LNCAP (cell line): ENCODE results near the gene TAOK2.

Source experiments
- TF ChIP-seq, protein P1 (sequence below): fragments of 450-650 bp; IDR thresholded peaks from 2 replicates; pipeline ENCODE4 v1.5.1; 2017; ENCODE audit warnings: mild to moderate bottlenecking

TAOK2 gene

DNA sequence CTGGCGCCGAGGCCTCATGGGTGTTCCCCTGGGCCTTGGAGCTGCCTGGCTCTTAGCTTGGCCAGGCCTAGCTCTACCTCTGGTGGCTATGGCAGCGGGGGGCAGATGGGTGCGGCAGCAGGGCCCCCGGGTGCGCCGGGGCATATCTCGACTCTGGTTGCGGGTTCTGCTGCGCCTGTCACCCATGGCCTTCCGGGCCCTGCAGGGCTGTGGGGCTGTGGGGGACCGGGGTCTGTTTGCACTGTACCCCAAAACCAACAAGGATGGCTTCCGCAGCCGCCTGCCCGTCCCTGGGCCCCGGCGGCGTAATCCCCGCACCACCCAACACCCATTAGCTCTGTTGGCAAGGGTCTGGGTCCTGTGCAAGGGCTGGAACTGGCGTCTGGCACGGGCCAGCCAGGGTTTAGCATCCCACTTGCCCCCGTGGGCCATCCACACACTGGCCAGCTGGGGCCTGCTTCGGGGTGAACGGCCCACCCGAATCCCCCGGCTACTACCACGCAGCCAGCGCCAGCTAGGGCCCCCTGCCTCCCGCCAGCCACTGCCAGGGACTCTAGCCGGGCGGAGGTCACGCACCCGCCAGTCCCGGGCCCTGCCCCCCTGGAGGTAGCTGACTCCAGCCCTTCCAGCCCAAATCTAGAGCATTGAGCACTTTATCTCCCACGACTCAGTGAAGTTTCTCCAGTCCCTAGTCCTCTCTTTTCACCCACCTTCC, 13.9 kb downstream of the TAOK2 start:
- TF ChIP-seq, protein P1, sequence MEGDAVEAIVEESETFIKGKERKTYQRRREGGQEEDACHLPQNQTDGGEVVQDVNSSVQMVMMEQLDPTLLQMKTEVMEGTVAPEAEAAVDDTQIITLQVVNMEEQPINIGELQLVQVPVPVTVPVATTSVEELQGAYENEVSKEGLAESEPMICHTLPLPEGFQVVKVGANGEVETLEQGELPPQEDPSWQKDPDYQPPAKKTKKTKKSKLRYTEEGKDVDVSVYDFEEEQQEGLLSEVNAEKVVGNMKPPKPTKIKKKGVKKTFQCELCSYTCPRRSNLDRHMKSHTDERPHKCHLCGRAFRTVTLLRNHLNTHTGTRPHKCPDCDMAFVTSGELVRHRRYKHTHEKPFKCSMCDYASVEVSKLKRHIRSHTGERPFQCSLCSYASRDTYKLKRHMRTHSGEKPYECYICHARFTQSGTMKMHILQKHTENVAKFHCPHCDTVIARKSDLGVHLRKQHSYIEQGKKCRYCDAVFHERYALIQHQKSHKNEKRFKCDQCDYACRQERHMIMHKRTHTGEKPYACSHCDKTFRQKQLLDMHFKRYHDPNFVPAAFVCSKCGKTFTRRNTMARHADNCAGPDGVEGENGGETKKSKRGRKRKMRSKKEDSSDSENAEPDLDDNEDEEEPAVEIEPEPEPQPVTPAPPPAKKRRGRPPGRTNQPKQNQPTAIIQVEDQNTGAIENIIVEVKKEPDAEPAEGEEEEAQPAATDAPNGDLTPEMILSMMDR, result no peak

DNA sequence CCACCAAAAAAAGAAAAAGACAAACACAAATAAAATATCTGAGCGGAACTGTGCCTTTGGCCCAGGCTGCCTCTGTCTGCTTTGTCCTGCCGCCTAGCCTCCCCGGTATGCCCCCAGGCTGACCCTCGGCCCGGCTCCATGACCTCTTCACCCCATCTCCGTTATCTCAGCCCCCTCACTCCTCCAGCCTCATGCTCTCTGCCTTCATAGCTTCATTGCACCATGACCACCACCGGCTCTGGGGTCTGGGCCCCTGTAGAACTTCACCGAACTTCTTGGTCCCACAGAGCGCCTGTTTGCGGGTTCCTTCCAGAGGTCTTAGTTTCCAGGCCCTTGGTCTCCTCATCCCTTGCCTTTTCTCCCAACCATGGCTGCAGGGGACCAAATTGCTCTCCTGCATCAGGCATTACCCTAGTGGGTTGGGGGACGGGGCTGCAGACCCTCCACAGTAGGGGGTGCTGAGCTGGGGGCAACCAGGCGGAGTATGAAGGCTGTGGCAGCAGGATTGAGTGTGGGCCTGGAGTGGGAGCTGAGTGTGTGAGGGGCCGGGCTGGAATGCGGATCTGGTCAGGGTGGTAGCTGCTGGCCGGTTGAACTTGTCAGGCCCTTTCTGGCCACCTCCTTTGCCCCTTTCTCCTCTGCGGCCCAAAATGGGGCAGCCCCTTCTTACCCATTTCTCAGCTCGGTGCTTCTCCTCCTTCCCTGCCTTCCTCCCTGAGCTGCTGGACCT, 14.8 kb downstream of the TAOK2 start:
- TF ChIP-seq, protein P1, result no peak

GRCh38 chr16:29989111-29989858, 15.6 kb downstream of the TAOK2 start:
- TF ChIP-seq, protein P1, result no peak

DNA sequence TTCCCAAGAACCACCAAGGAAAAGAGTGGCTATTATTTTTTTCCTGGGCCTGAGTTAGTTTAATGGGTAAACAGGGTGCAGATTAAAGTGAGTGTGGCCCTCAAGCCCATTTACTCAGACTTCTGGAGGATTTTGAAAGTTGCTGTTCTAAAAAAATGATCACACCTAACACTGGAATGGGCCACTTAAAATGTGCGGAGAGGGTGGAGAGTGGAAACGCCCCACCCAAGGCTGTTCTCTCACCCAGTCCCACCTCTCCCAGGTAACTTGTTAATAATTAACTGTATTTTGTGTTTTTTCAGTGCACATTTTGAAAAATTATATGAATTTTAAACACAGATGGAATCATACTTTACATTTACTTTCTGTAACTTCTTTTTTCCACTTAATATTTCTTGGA, 16.4 kb downstream of the TAOK2 start:
- TF ChIP-seq, protein P1, result no peak

GRCh38 chr16:29990883-29991570, 17.4 kb downstream of the TAOK2 start:
- TF ChIP-seq, protein P1, result no peak

DNA sequence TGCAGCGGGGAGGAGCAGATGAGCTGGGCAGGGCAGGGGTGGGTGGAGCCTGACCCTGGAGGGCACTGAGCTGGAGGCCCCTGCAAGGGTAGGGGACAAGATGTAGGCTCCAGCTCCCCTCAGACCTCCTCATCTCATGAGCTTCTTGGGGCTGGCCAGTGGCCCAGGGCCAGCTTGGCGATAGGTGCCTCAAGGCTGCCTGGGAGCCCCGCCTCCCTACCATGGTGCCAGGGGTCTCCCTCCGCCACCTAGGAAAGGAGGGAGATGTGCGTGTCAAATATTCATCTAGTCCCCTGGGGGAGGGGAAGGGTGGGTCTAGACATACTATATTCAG, 17.9 kb downstream of the TAOK2 start:
- TF ChIP-seq, protein P1, result no peak

GRCh38 chr16:29992344-29992967, 18.8 kb downstream of the TAOK2 start:
- TF ChIP-seq, protein P1, result no peak
